ENCODE results near the gene PCNX4.
A peak's percentile ranks its signal among the peaks of the same experiment; 100 is the strongest.

PCNX4 gene

DNA sequence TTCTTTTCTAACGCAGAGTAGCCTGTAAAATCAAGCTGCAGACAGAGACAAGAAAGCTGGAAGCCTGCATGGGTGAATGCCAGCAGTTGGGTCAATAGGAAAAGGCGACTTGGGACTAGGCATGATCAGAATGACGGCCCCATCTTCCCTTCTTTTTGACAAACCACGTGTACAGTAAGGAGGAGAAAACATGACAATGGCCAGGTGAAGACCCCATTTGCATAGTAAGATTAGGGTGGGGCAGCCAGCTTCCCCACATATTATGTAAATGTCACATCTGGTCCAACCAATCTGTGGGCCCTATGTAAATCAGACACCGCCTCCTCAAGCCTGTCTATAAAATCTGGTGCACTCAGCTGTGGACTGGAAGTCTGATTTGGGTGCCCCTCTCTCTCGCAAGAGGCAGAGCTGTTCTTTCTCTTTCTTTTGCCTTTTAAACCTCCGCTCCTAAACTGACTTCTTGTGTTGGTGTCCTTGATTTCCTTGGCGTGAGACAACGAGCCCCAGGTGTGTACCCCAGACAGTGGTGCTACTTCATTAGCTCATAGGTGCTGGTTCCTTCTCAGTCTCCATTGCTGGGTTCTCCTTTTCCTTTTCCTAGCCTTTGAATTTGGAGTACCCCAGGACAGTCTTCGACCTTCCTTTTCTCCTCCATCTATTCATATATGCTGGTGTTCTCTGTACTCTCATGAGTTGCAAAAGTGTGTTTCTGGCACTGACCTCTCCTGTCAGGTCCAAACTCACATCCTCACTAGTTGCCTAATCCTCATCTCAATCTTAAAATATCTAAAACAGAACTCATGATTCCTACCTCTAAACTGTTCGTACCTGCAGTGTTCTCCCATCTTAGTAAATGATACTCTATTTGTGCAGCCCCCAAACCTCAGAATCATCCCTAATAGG, 82.9 kb downstream of the PCNX4 start:
- DNase-seq (ENCODE audit: low spot score): no peak

DNA sequence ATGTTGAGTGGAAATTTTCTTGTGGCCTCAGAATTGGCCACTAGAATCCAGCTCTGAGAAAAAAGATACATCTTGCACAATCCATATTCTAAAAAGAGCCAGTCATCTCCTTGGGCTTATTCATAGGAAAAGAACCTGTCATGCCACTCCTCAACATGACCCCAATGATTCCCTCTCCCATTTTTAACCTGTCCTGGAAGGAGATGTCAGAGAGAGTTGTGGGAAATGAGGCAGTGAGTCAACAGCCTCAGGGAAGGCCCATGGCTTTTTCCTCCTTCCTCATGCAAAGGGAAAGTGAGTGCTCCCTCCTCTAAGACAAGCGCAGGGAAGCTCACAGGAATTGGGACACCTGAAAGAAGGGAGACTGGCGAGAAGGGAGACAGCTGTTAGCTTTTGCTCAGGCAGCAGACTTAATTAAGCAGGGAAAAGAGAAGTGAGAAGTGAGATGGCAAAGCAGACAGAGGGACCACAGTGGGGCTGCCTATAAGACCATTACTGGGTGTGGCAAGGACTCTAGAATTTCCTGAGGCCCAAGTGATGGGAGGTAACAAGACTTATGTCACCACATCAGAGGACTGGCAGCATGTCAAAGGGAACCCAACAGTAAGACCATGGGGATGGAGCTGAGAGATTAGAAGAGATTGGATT, 83.7 kb downstream of the PCNX4 start:
- DNase-seq (ENCODE audit: low spot score): no peak

GRCh38 chr14:60178164-60178563, 86.4 kb downstream of the PCNX4 start:
- no peak for DNase-seq (ENCODE audit: low spot score)

GRCh38 chr14:60178820-60179219, 87.1 kb downstream of the PCNX4 start:
- no peak for DNase-seq (ENCODE audit: low spot score)

GRCh38 chr14:60179431-60179869, 87.7 kb downstream of the PCNX4 start:
- DNase-seq (ENCODE audit: low spot score): no peak

- no peak for DNase-seq (ENCODE audit: low spot score)
These were observed 91.4 kb downstream of the PCNX4 start for GRCh38 chr14:60183138-60183537.

- no peak for DNase-seq (ENCODE audit: low spot score)
These were observed 92.0 kb downstream of the PCNX4 start for GRCh38 chr14:60183741-60184140.

DNA sequence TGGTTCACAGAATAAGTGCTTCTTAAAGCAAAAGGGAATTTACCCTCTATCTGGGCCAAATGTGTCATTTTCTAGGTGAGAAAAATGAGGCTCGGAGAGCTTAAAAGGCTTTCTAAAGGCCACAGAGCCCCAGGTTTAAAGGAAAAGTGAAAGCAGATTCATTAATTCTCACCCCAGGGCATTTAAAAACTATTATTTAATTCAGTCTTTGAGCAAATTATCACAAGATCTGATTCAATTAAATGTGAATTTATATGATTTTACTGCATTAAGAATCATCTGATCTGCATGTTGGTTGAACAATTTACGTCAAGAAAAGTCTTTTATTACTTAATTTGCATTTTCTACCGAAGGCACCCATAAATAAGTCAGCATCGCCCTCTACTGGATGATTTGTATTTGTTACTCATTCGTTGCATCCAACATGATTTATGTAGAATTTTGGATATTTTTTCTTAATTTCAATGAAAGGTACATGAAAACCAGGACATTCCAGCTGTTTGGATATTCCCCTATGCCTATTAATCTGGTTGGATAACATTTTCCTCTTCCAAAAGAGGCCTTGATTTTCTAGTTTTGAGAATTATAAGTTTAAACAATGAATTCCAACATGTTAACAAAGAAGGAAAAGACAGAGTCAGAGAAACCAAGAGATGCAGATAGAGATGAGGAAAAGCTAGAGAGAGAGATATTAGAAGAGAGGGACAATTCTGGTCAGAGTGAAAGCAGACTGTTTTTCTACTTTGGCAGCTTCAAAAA, 92.6 kb downstream of the PCNX4 start:
- DNase-seq (ENCODE audit: low spot score): peak; percentile 72

- DNase-seq (ENCODE audit: low spot score): no peak
These were observed 93.3 kb downstream of the PCNX4 start for GRCh38 chr14:60184905-60185555.

DNA sequence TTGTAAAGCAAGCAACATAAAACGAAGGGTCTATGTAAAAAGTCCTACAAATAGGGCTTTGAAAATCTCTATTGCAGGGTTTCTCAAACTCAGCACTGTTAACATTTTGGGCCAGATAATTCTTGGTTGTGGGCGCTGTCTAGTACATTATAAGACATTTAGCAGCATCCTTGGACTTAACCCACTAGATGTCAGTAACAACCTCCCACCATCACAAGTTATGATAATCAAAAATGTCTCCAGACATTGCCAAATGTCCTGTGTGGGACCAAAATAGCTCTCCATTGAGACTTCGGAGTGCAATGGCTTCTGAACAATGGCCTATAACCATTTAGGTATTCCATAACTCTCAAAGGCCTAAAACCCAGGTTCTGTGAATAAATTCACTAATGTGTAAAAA, 96.4 kb downstream of the PCNX4 start:
- DNase-seq (ENCODE audit: low spot score): no peak

GRCh38 chr14:60188696-60189095, 97.0 kb downstream of the PCNX4 start:
- no peak for DNase-seq (ENCODE audit: low spot score)

DNA sequence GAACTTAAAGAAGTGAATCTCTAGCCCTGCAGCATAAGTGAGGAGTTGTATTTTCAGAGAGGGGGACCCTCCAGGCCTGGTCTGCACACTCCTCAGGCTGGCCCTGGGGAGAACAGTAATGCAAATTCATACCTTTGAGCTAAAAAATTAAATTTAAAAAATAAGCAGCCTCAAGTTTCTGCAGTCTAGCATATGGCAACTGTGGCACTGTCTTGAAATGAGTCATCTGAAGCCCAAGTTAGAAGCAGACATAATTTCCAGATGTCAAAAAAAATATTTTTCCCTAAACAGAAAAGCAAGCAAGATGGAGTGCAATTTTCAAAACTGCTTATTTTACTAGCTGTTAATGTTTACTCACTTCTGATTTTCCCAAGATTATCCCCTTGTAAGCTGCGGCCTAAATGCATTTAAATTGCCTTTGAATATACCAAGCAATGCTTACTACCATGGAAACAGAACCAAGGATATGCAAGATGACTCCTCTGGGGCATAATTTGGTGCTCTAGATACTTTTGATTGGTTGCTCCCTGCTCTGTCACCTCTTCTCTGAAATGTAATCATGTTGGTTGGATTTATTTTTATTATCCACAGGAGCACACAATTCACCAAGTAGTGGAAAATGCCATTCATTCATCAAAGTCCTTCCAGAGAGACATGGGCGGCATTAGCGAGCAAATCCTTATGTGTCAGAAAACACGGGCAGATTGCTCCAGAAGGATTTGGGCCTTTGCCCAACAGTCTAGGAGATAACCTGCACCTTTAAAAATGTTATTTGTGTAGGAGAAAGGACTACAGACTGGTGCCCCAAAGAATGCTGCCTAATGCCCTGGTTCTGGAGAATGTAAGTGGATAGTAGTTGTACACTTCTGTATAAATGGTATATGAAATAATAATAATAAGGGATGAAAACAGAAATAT, 98.5 kb downstream of the PCNX4 start:
- DNase-seq (ENCODE audit: low spot score): no peak

DNA sequence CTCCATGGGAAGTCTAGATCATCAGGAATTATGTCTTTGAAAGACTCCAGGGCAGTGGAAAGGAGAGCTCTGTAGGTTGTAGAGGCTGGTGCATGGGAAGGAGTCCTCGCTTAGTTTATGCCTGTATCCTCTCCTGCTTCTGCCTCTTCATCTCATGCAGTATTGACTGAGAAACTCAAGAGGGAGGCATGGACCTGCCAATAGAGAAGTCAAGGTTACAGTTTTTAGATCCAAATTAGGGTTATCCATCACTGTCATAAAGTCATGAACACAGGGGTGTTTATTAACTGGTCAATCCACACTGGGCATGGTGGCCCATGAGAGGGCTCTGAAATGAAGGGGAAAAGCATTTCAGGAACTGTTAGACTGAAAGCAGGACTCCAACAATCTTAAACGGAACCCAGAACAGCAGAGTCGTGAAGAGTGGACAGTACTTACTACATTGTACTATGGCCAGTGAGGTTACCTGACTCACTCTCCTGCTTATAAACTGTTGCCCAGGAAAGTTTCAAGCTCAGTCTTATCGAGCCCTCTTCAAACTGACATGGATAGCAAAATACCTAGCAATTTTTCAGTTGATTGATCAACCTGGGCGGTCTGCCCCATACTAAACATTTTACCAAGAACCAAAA, 103.6 kb downstream of the PCNX4 start:
- no peak for DNase-seq (ENCODE audit: low spot score)

GRCh38 chr14:60196291-60196690, 104.6 kb downstream of the PCNX4 start:
- no peak for DNase-seq (ENCODE audit: low spot score)

GRCh38 chr14:60197629-60198303, 106.0 kb downstream of the PCNX4 start:
- DNase-seq (ENCODE audit: low spot score): no peak

- no peak for DNase-seq (ENCODE audit: low spot score)
These were observed 107.6 kb downstream of the PCNX4 start for GRCh38 chr14:60199321-60199720.

DNA sequence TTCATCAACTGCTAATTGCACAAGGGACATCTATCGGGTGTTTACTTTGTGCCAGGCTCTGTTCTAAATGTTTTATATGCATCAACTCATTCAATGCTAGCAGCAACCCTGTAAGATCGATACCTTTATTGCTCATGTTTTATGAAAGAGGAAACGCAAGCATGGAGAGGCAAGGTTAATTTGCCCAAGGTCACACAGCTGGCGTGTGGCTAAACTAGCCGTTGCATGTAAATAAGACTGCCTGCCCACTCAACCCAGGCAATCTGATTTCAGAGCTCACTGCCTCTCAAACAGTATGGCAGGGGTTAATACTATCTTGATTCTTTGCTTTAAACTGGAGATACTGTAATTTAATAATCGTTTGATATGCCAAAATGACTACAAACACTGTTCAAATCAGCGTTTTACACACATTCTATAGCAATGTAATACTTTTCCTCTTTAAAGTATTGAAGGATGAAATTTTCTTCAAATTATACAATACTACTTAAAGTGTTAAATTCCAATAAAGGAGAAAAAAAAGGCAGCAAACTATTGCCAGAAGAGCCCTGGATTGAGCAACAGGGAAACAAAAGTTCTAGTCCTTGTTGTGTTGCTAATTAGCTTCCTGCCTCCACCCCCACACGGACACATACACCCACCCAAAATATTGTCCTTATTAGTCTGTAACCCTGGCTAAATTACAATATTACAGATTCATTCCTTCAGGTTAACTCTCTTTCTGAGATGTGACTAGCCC, 112.5 kb downstream of the PCNX4 start:
- DNase-seq (ENCODE audit: low spot score): no peak

DNA sequence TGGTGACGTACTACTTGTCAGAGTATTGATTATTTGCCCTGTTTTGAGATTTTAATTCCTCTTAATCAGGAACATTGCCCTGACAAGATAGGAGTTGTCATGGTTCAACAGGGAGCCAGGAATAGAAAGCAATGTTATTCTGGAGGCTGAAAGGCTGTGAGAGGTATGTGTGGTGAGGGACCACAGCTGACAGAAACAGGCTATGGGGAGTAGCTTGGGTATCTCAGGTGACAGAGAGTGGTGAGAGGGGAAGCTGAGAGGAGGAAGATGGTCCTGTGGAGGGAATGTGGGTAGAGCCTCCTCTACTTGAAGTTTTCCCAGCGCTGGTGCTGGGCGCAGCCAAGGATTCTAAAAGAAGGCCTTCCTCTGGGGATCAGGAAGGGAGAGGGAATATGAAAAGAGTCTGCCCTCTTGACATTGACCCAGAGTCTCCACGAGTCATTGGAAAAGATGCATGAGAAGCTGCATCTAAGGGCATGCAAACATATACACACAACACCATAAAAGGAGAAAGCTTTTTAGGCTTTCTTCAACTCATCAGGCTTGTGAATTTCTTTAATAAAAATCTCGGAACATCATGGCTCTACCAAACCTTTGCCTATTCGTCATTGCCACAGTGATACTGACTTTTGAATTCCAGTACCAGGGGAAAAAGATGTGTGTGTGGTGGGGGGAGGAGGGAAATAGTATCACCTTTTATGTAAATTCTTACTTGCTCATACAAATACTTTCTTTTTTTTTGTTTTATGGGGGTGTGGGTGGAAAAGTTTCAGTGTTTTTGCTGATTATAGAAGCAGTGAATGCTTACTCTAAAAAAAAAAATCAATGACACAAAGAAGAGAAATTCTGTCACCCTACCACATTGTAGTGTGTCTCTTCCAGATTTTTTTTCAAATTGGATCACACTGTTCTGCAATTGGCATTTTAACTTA, 113.4 kb downstream of the PCNX4 start:
- no peak for DNase-seq (ENCODE audit: low spot score)
